K562 (cell line): ENCODE results near the gene FBN3. TPM values are rescaled to one million over a fixed set of nuclear protein-coding genes. Genes with fewer than 3 reads are reported as not detected.

Experiments used
- ATAC-seq: fragments of 200-7000 bp; cut with Tn5 transposase; 3 replicates; pipeline ENCODE4 v1.9.1; 2020; ENCODE audit warnings: moderate library complexity
- BruUV-seq: library from RNA; stranded (reverse); fragments of 400-500 nt; replicated peaks from 2 replicates; lab custom pipeline; 2021; lab: Mats Ljungman, UMichigan
- CTCF ChIA-PET: fragments of 300-600 bp; formaldehyde crosslinking; extraction: SDS; loops from one replicate; lab custom pipeline; 2021; ENCODE audit warnings: low intra/inter-chr PET ratio; lab: Yijun Ruan, JAX
- POLR2A ChIA-PET: fragments of 300-600, 350-650 bp; sonication (Branson Sonifier 250); formaldehyde crosslinking; extraction: SDS; loops from one replicate; lab custom pipeline; 2021; ENCODE audit warnings: antibody characterized with exemption, inconsistent platforms; lab: Yijun Ruan, JAX
- DNase-seq, 4 experiments: peaks; one replicate each; pipeline versions ENCODE4 v3.0.0 to v3.0.0-alpha.2; 2011 to 2018; ENCODE audit warnings: low spot score in 3 of 4, mixed read lengths in 3 of 4; ENCODE audit errors: extremely low read depth in 1 of 4
- FAIRE-seq: peaks from 2 replicates; lab custom pipeline; 2011; peaks lifted over from hg19 to GRCh38; lab: Jason Lieb, UNC
- H2AFZ ChIP-seq: 2 replicates; pipeline ENCODE4 v1.6.0; 2011; ENCODE audit warnings: low read depth, low read length, control low read depth, inconsistent platforms
- H3K27ac ChIP-seq: fragments of 200-600 bp; 3 replicates; pipeline ENCODE4 v1.8.0; 2011; ENCODE audit warnings: low read depth, mild to moderate bottlenecking, control low read depth, inconsistent platforms, low read length, moderate library complexity, mixed read lengths; ENCODE audit errors: extremely low read depth
- H3K27me3 ChIP-seq, 2 experiments: fragments of 300-600 bp in 1 of 2; 2 replicates in 1 of 2; 3 replicates in 1 of 2; pipeline versions ENCODE4 v1.6.0 to v1.8.0; 2011; ENCODE audit warnings: inconsistent platforms in 2 of 2, low read length in 2 of 2, mild to moderate bottlenecking in 1 of 2, mixed read lengths in 1 of 2, moderate library complexity in 1 of 2; ENCODE audit not compliant: control insufficient read depth in 2 of 2, insufficient read depth in 2 of 2
- H3K36me3 ChIP-seq: fragments of 300-600 bp; 3 replicates; pipeline ENCODE4 v1.8.0; 2011; ENCODE audit warnings: mild to moderate bottlenecking, low read length, inconsistent platforms; ENCODE audit not compliant: control insufficient read depth, insufficient read depth
- H3K4me1 ChIP-seq, 2 experiments: fragments of 200-600 bp in 1 of 2; replicated peaks in 1 of 2; 2 replicates in 1 of 2; 3 replicates in 1 of 2; pipeline versions ENCODE4 v1.5.1 to v1.8.0; 2011; ENCODE audit warnings: inconsistent platforms in 2 of 2, low read length in 2 of 2, mild to moderate bottlenecking in 1 of 2, mixed read lengths in 1 of 2, moderate library complexity in 1 of 2; ENCODE audit not compliant: control insufficient read depth in 2 of 2, insufficient read depth in 2 of 2
- H3K4me2 ChIP-seq: 2 replicates; pipeline ENCODE4 v1.6.1; 2011; ENCODE audit warnings: low read length, control low read depth, inconsistent platforms, mixed read lengths; ENCODE audit not compliant: insufficient read depth
- H3K4me3 ChIP-seq: fragments of 200-600 bp; sonication (generic), shearing (Covaris generic); 2 replicates; pipeline ENCODE4 v1.5.1; 2016; ENCODE audit warnings: control low read depth, inconsistent platforms
- H3K79me2 ChIP-seq: fragments of 200-600 bp; 3 replicates; pipeline ENCODE4 v1.8.0; 2011; ENCODE audit warnings: low read length, inconsistent platforms; ENCODE audit not compliant: control insufficient read depth, insufficient read depth
- H3K9ac ChIP-seq, 2 experiments: 2 replicates each; pipeline versions ENCODE4 v1.6.0 to v1.6.1; 2011; ENCODE audit warnings: low read depth in 2 of 2, low read length in 2 of 2, control low read depth in 1 of 2, inconsistent platforms in 1 of 2, mild to moderate bottlenecking in 1 of 2, mixed read lengths in 1 of 2; ENCODE audit not compliant: insufficient read depth in 1 of 2
- H3K9me1 ChIP-seq: one replicate; pipeline ENCODE4 v1.6.0; 2011; ENCODE audit warnings: inconsistent platforms, mild to moderate bottlenecking, low read length, moderate library complexity; ENCODE audit not compliant: control insufficient read depth, insufficient read depth
- H3K9me3 ChIP-seq: replicated peaks from 2 replicates; pipeline ENCODE4 v1.5.1; 2011; ENCODE audit warnings: low read depth, low read length, inconsistent platforms; ENCODE audit not compliant: control insufficient read depth, insufficient read depth
- H4K20me1 ChIP-seq: replicated peaks from 2 replicates; pipeline ENCODE4 v1.6.1; 2011; ENCODE audit warnings: low read length, inconsistent platforms, mixed read lengths; ENCODE audit not compliant: control insufficient read depth, insufficient read depth
- BCOR ChIP-seq: fragments of 450-650 bp; IDR thresholded peaks from 2 replicates; pipeline ENCODE4 v1.6.1; 2016
- C11orf30 ChIP-seq: fragments of 450-650 bp; IDR thresholded peaks from 2 replicates; pipeline ENCODE4 v1.6.1; 2016; ENCODE audit warnings: low read depth, mild to moderate bottlenecking
- E2F3 ChIP-seq: fragments of 250-450 bp; sonication (Bioruptor Pico); IDR thresholded peaks from 2 replicates; pipeline ENCODE4 v1.4.0; 2020; ENCODE audit warnings: mild to moderate bottlenecking
- EHMT2 ChIP-seq: fragments of 450-650 bp; IDR thresholded peaks from 2 replicates; pipeline ENCODE4 v1.6.1; 2018; ENCODE audit warnings: antibody characterized with exemption
- EP300 ChIP-seq: IDR thresholded peaks from 2 replicates; pipeline ENCODE4 v1.6.1; 2012; ENCODE audit warnings: low read length, improper control_type of control experiment
- ESRRA ChIP-seq: fragments of 450-650 bp; IDR thresholded peaks from 2 replicates; pipeline ENCODE4 v1.6.1; 2014; ENCODE audit warnings: low read depth, mild to moderate bottlenecking, moderate library complexity, borderline replicate concordance
- FOXP1 ChIP-seq: sonication (generic); formaldehyde crosslinking; IDR thresholded peaks from 2 replicates; pipeline ENCODE4 v1.8.0; 2022; ENCODE audit warnings: mild to moderate bottlenecking, missing genetic modification reagents
- HDAC1 ChIP-seq, 2 experiments: fragments of 450-650 bp; IDR thresholded peaks; 2 replicates each; pipeline ENCODE4 v1.6.1; 2016 to 2017; ENCODE audit warnings: inconsistent platforms in 1 of 2, mild to moderate bottlenecking in 1 of 2, moderate library complexity in 1 of 2
- ILF3 ChIP-seq: fragments of 450-650 bp; IDR thresholded peaks from 2 replicates; pipeline ENCODE4 v1.6.1; 2018; ENCODE audit warnings: antibody characterized with exemption, mild to moderate bottlenecking, moderate library complexity, borderline replicate concordance
- MAFK ChIP-seq: IDR thresholded peaks from 2 replicates; pipeline ENCODE4 v1.6.1; 2011; ENCODE audit warnings: low read length, improper control_type of control experiment
- MEF2A ChIP-seq: IDR thresholded peaks from 2 replicates; pipeline ENCODE4 v1.6.1; 2011; ENCODE audit warnings: low read depth, mild to moderate bottlenecking, low read length, moderate library complexity; ENCODE audit not compliant: control insufficient read depth
- MLX ChIP-seq, 2 experiments: fragments of 450-650 bp in 1 of 2; sonication (generic) in 1 of 2; formaldehyde crosslinking; conservative IDR thresholded peaks; 2 replicates each; pipeline versions ENCODE4 v1.4.0 to v1.8.1; 2020 to 2022; ENCODE audit warnings: mild to moderate bottlenecking in 1 of 2, missing genetic modification reagents in 1 of 2
- NFIX ChIP-seq: fragments of 250-450 bp; sonication (Bioruptor Pico); IDR thresholded peaks from 2 replicates; pipeline ENCODE4 v1.4.0; 2020; ENCODE audit warnings: low read depth, mild to moderate bottlenecking, moderate library complexity
- RNF2 ChIP-seq: sonication (generic); IDR thresholded peaks from 2 replicates; pipeline ENCODE4 v1.6.1; 2016
- SMARCA5 ChIP-seq: fragments of 450-650 bp; IDR thresholded peaks from 2 replicates; pipeline ENCODE4 v1.6.1; 2016
- TCFL5 ChIP-seq: fragments of 250-450 bp; sonication (Bioruptor Pico); conservative IDR thresholded peaks from 2 replicates; pipeline ENCODE4 v1.6.1; 2021; ENCODE audit warnings: mild to moderate bottlenecking, moderate library complexity, matching md5 sums
- THAP12 ChIP-seq: fragments of 250-450 bp; sonication (Bioruptor Pico); IDR thresholded peaks from 2 replicates; pipeline ENCODE4 v1.9.0; 2021; ENCODE audit warnings: mild to moderate bottlenecking, inconsistent platforms
- ZBED1 ChIP-seq: IDR thresholded peaks from 2 replicates; pipeline ENCODE4 v1.6.1; 2014
- ZNF717 ChIP-seq: fragments of 250-450 bp; sonication (Bioruptor Pico); IDR thresholded peaks from 2 replicates; pipeline ENCODE4 v1.5.0; 2021
- ZNF778 ChIP-seq: fragments of 450-650 bp; formaldehyde crosslinking; IDR thresholded peaks from 2 replicates; pipeline ENCODE4 v1.4.0; 2020; ENCODE audit warnings: mild to moderate bottlenecking, moderate library complexity
- WGBS: fragments of 100-300 bp; shearing (Covaris generic); methylation state at CpG from one replicate; pipeline ENCODE4 v1.1.6; 2016; ENCODE audit warnings: low coverage, mixed read lengths; ENCODE audit not compliant: insufficient coverage; ENCODE audit errors: missing lambda C conversion rate; 5-methylcytosine and 5-hydroxymethylcytosine counted together
- in situ Hi-C: fragments of 300-500 bp; cut with MboI; formaldehyde crosslinking; loops from 4 replicates; pipeline ENCODE4 v1.15.0; 2018; ENCODE audit warnings: inconsistent platforms, mixed read lengths
- intact Hi-C: fragments of 100-400 bp; cut with micrococcal nuclease; formaldehyde crosslinking; loops from 2 replicates; pipeline ENCODE4 v1.14.2; 2022
- polyA plus RNA-seq, 8 experiments: library from polyadenylated mRNA; depleted of rRNA in 4 of 8; stranded (reverse) in 5 of 8; unstranded in 3 of 8; fragments of >200 nt; fragmentation: Nextera tagmentation in 2 of 8; fragmentation: Illumina TruSeq in 1 of 8; extraction: Ambion mirVana in 2 of 8; extraction: Trizol in 1 of 8; gene quantifications; 2 replicates each; pipeline versions ENCODE4 v1.2.1 to v1.2.3, GENCODE V29; 2011 to 2014; ENCODE audit warnings: inconsistent platforms in 1 of 8, missing spikeins in 1 of 8
- total RNA-seq, 7 experiments: library from RNA; depleted of rRNA in 6 of 7; stranded (reverse); fragments of >200 nt in 6 of 7; fragmentation: Illumina TruSeq in 2 of 7; extraction: Trizol in 2 of 7; gene quantifications; 2 replicates each; pipeline versions ENCODE4 v1.2.1 to v1.2.3, GENCODE V29; 2011 to 2021; ENCODE audit warnings: low replicate concordance in 1 of 7

The FBN3 gene
- total and polyA plus RNA-seq, 9 of the 15 experiments (the other 6 are each of a cell fraction or from before 2014, with no cell fraction given): under 0.01 to 0.29 (median 0.01) TPM; not detected in 4

GRCh38 chr19:8057545-8058270 lies 91.7 kb downstream of the FBN3 start:
- no peaks in the 10 kb centered on the region for H3K9me3 ChIP-seq
- intact Hi-C loops (no loop called here), in situ Hi-C loops (no loop called here)
- DNase-seq (peak; percentile 52 to 58 (median 54)), FAIRE-seq (peak; percentile 62), ATAC-seq (peak; percentile 78)
- peak overlapping the region; percentile 52; the same call in 1 of the 2 replicates for H3K4me2 ChIP-seq
- BruUV-seq: no TSS peak
- peak overlapping the region in 1 of 2 experiments; percentile 10; a peak in 1 of 4 replicates for H3K9ac ChIP-seq
- peaks cover 0 to 3% of the 10 kb centered on the region in 2 experiments; a peak in 1 of 5 replicates for H3K27me3 ChIP-seq
- H3K36me3 ChIP-seq: no peaks in the 10 kb centered on the region
- peaks cover 4 to 12% of the 10 kb centered on the region in 2 experiments; a peak in 4 of 5 replicates for H3K4me1 ChIP-seq
- peak overlapping the region; percentile 77 for H2AFZ ChIP-seq
- H3K79me2 ChIP-seq: no peaks in the 10 kb centered on the region
- no peaks in the 10 kb centered on the region for H3K9me1 ChIP-seq
- H4K20me1 ChIP-seq: no peaks in the 10 kb centered on the region
- H3K4me3 ChIP-seq: no peak overlapping the region
- ChIA-PET POLR2A (interaction anchor here (0.7 to 1.7 kb wide), 5 partner anchors 9 to 265 kb away, joined by 3 to 4 read pairs (median 3); no protein-coding TSS in a partner anchor), CTCF (no interaction called here)
- 22% methylated on average over 7 of the region's 7 CpGs for WGBS
- no peak overlapping the region for H3K27ac ChIP-seq
- TF ChIP-seq ZNF778 (CRISPR knock-in tag) (no peak), NFIX (CRISPR knock-in tag) (no peak), ESRRA (no peak), ILF3 (no peak), ZBED1 (no peak), THAP12 (no peak), ZNF717 (CRISPR knock-in tag) (no peak), MAFK (0 out of 2 replicates have a peak, but pooled peaks have one; percentile 4), BCOR (peak; percentile 45; the same call in 1 of the 2 replicates), FOXP1 (CRISPR knock-in tag) (no peak), HDAC1 (IDR thresholded peaks at IDR 0.05) (peak in 1 of 2 experiments; percentile 21; a peak in 1 of 4 replicates), EP300 (no peak), EHMT2 (no peak), MLX (CRISPR knock-in tag; conservative IDR thresholded peaks at IDR 0.05) (no peak), MEF2A (no peak), TCFL5 (CRISPR knock-in tag) (no peak), RNF2 (no peak), C11orf30 (peak; percentile 58), SMARCA5 (0 out of 2 replicates have a peak, but pooled peaks have one; percentile 18), E2F3 (no peak)
